GM19397 (cell line): Measurements from ENCODE around the gene TUT1.
A peak's percentile ranks its signal among the peaks of the same experiment; 100 is the strongest.
"Not testable (repeated sequence)": the region's sequence is repeated elsewhere in the genome, so short reads cannot be mapped to it uniquely, and the experiment has no call there.

Experiments
- ATAC-seq: cut with Tn5 transposase; IDR thresholded peaks from one replicate; pipeline ENCODE4 v1.9.1; 2021; ENCODE audit warnings: mild to moderate bottlenecking, moderate library complexity; ENCODE audit not compliant: unreplicated experiment

Gene TUT1

DNA sequence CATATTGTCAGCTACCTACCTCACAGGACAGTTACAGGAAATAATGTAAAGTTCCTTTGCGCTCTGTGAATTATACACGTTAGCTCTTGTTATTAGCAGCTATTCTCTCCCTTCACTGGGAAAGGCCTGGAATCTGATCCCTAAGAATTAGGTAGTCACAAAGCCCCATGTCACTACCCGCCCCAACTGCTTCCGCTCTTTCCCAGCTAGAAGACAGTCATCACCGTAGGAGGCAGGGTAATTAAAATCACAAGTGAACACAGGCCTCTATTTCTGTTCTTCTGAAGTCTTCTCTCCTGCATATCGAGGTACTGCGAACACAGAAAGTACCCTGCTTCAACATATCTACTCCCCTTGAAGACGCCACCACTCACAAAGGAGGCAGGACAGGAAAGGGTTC is 32.1 kb downstream of the TUT1 start:
- ATAC-seq = no peak

DNA sequence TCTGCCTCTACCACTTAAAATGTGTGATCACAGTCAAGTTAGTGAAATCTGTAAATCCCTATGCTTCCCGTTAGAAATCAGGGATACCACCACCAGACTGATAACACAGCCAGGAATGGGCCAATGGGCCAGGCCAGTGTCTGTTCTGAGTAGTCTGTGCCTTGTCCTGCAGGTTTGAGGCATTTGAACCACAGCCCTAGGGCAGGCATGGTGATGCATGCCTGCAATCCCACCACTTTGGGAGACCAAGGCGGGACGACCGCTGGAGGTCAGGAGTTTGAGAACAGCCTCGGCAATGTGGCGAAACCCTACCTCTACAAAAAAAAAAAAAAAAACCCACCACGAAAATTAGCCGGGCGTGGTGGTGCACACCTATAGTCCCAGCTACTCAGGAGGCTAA is 32.7 kb downstream of the TUT1 start:
- ATAC-seq = no peak

DNA sequence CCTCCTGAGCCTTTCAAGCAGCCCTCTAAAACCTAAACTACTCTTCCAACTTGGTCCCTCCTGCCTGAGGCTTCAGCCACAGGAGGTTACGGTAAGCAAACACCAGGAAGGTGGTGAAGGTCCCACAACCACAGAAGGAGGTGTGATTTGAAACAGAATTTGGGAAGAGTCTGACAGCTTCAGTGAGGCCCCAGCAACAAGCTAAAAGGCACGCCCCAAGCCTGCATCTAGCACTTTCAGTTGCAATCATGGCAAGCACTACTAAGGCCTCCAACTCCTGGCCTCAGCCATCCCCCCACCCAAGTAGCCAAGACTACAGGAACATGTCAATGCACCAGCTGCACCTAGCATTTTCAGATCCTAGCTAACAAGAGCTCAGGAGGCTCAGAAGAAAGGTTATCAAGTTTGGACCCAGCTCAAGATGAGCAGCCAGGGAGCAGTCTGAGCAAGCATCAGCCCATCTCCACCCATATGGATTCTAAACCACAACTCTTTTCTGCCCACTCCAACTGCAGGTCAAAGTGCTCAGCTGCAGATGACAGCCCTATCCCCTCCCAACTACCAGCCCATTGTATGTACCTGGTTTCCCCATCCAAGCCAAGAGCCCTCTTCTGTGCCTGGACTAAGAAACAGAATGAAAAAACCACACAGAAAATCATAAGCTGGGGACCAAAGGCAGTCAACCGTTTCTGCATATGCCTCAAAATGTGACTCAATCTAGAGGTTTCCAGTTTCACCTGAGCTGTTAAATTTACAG is 34.3 kb downstream of the TUT1 start:
- ATAC-seq = peak; percentile 17

- ATAC-seq = peak; percentile 44
Measured at GRCh38 chr11:62556108-62556874, 35.0 kb downstream of the TUT1 start.

GRCh38 chr11:62555464-62556107 is 35.7 kb downstream of the TUT1 start:
- ATAC-seq = no peak

GRCh38 chr11:62554387-62555167 is 36.7 kb downstream of the TUT1 start:
- ATAC-seq = no peak

- ATAC-seq = no peak
Measured at GRCh38 chr11:62553839-62554361, 37.4 kb downstream of the TUT1 start.

DNA sequence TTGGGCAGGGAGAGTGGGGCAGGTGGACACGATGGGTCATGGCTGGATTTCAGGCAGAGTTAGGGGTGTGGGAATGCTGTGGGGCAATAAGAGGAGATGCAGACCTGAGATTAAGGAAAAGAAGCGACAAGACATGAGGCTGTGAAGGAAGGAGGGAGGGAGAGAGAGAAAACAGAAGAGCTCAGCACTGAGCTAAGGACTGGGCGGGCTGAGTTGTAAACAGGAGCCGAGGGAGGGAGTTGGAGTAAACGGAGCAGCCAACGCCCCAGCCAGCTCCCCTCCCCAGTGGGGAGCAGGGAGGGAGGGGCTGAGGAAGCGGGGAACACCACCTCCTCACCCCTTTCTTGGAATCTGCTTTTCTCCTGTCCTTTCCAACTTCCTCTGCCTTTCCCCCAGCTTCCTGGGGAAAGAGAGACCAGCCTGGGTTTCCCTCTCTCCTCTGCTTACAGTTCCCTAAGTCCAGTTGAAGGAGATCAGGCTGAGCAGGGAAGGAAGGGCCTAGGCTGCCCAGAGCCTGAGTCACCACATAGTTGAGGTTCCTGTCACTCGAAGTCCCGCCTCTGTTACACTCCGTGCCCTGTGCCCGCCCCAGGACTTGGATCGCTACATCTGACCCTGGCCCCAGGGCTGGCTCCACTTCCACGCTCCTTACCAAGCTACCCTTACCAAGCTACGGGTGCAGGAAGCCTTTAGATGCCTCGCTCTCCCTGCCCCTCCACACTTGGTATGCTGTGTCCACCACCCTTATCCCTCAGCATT is 38.1 kb downstream of the TUT1 start:
- no peak for ATAC-seq

- no peak for ATAC-seq
Measured at GRCh38 chr11:62552485-62553079, 38.7 kb downstream of the TUT1 start.

DNA sequence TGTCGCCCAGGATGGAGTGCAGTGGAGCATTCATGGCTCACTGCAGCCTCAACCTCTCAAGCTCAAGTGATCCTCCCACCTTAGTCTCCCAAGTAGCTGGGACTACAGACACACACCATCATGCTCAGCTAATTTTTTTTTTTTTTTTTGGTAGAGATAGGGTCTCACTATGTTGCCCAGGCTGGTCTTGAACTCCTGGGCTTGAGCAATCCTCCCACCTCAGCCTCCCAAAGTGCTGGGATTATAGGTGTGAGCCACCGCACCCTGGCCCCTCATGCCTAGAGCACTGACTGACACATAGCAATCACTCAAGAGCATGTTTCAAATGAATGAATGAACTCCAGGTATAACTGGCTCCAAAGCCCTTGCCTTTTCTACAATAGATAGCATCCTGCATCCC is 40.8 kb downstream of the TUT1 start:
- not testable (repeated sequence) for ATAC-seq

- no peak for ATAC-seq
Measured at GRCh38 chr11:62548545-62549335, 42.6 kb downstream of the TUT1 start.

DNA sequence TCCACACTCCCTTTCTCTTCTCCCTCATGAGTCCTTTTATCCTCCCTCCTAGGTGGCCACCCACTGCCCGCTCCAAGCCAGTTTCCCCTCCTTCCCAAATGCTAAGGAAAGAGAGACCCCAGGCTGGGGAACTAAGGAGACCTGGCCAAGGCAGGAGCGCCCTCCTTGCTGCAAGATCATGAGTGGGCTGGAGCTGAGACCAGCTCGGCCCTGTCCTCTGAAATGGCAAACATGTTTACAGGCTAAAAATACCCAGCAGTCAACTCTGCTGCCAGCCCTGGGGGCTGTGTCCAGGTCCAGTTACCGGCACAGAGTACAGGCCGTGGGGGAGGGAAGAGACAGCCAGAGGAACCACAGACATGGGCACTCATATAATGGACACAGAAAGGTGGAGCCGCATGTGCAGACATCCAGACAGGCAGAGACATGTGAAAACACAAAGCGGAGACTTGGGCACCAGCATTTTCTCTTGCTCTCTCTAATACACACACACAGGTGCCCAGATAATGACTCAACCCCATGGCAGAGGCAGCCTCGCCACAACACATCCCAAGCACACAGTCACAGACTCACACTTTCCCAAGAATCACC is 43.5 kb downstream of the TUT1 start:
- ATAC-seq = no peak

DNA sequence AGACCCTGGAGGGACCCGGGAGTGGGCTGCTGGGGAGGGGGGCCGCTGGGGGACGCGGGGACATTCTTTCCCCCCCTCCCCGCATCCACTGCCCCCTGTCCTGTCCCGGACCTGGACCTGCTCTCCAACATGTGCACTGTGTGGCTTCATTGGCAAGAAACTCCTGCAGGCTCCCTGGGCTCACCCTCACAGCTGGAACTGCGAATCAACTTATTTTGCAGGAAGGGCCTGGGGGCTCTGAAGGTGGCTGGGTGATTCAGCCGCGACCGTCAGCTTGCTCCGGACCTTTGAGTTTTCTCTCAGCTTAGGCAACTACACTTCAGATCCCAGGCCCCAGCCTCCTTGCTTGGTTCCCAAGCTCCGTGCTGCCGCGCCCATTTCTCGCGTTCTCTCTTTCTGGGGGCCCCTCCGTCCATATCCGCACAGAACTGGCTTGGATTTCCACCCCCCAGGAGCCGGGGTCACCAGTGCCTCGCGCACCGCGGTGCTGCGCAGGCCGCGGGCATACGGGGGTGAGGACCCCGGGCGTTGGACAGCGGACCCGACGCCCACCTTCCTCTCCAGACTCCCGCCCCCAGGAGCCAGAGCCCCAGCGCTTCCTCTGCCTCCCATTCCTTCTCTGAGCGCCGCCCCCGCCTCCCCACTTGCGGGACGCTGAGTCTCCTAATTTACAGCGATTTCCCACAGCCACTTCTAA is 44.2 kb downstream of the TUT1 start:
- ATAC-seq = no peak

- no peak for ATAC-seq
Measured at GRCh38 chr11:62546244-62546928, 44.9 kb downstream of the TUT1 start, which contains the start of gene AHNAK. Gene AHNAK, minus strand, starts transcription at chr11:62546806. Its CDS starts 10,708 bp downstream, at chr11:62536098.

GRCh38 chr11:62545437-62546243 is 45.7 kb downstream of the TUT1 start:
- ATAC-seq = no peak
